GM19351 (cell line): ENCODE data around the gene VPS16.
A peak's percentile ranks its signal among the peaks of the same experiment; 100 is the strongest.

Experiments
- ATAC-seq: cut with Tn5 transposase; IDR thresholded peaks from one replicate; pipeline ENCODE4 v1.9.1; 2021; ENCODE audit warnings: mild to moderate bottlenecking, moderate library complexity; ENCODE audit not compliant: unreplicated experiment

VPS16 gene

DNA sequence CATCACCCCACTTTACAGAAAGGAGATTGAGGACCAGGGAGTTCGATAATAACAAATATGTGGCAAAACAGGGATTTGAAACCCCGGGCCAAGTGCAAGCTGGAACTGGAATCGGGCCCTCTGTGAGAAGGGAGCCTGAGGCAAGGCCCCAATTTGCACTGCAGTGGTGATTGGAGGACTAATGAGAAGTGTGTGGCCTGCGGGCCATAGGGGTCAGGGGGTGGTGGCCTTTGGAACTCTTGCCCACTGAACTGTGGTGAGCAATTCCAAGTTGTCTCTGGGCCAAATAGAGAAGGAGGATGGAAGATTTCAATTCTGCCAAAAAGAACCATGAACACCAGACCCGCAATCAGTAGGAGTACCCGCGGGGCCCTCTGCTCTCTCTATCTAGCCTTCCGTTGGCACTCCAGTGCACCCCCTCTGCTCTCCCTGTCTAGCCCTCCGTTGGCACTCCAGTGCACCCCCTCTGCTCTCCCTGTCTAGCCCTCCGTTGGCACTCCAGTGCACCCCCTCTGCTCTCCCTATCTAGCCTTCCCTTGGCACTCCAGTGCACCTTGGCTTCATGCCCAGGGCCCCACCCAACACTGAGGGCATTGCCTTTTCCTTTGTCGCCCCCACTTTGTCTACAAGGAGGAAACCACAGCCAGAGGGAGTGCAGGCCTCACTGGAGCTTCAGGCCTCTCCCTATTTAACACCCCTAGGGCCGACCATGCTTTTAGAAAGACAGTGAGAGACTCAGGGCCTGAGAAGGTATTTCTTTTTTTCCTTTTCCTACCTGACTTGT is 26.7 kb downstream of the VPS16 start:
- ATAC-seq = no peak

DNA sequence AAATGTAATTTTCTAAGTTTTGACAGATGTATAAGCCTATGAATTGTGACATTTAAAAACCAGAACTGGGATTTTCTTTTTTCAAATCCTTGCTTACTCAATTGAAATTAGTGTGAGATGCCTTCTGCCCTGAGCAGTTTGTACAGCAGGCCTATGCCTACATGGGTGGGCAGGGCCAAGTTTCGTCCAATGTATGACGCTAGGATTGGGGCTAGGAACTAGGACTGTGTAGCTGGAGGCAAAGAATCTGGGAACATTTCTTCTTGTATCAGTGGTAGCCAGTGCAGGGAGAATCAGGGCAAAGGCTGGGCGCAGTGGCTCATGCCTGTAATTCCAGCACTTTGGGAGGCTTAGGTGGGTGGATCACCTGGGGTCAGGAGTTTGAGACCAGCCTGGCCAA is 28.8 kb downstream of the VPS16 start:
- no peak for ATAC-seq

DNA sequence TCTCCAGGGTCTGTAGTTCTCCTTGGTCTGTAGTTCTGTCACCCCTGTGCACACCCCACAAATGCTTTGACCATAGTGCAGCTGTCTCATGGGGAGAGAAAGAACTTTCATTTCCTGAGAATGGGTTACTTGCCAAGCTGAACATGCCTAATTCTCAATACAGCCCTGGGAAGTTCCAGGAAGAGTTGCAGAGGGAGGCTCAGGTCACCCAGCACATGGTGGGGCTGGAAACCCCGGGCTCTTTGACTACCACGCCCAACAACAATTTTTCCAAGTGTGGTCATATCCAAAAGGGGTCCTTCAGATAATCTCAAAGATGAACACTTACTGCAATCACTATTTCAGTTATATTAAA is 30.5 kb downstream of the VPS16 start:
- no peak for ATAC-seq

DNA sequence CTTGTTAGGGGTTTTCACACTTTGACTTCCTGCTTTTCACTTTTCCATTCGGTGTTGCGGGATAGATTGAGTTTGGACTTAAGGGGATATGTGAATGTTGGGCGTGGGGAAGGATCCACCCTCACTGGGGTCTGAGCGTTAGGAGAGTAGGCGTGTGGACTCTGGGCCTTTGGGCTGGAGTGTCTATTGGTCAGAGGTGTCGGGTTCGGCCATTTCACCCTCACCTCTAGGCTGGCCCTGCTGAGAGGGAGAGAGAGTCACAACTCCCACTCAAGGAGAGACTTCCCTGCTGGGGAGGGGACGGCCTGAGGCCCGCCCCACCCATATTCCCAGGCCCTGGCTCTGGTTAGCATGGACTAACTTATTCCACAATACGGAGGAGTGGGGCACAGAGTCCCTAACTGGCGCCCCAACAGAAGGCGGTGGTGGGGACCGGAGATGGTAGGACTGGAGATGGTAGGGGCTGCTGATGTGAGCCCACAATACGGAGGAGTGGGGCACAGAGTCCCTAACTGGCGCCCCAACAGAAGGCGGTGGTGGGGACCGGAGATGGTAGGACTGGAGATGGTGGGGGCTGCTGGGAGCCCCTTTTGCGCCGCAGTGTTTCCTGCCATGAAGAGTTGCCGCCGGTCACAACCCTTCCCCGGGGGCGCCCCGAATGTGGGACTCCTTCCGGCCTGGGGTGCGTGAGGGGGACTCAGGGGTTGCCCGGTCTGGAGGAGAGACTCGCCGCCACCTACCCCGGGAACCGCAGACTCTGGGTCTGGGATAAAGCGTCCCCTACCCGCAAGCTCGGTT is 31.3 kb downstream of the VPS16 start:
- no peak for ATAC-seq

DNA sequence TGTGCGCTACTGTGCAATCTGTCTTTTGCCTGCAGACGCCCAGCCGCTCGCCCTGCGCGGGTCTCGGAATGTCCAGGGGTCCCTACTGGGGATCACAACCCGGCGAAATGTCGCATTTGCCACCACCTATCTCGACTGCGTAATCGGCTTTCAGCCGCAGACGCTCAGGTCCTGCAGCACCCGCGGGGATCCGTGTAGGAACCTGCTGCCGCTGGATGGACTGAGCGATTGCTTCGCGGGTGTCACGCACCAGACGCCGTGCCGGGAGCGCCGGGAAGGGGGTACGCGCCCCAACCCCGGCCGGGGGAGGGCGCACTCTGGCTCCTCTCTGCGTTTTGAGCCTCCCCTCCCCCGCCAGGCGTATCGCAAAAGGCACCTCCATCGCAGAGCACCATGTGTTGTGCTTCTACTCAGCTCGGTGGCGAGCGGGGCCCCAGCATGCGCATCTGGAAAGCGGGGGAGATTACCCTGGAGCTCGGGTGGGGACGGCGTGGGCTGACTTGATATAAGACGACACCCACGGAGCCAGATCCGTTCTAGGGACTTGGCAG is 32.0 kb downstream of the VPS16 start:
- ATAC-seq = peak; percentile 27

DNA sequence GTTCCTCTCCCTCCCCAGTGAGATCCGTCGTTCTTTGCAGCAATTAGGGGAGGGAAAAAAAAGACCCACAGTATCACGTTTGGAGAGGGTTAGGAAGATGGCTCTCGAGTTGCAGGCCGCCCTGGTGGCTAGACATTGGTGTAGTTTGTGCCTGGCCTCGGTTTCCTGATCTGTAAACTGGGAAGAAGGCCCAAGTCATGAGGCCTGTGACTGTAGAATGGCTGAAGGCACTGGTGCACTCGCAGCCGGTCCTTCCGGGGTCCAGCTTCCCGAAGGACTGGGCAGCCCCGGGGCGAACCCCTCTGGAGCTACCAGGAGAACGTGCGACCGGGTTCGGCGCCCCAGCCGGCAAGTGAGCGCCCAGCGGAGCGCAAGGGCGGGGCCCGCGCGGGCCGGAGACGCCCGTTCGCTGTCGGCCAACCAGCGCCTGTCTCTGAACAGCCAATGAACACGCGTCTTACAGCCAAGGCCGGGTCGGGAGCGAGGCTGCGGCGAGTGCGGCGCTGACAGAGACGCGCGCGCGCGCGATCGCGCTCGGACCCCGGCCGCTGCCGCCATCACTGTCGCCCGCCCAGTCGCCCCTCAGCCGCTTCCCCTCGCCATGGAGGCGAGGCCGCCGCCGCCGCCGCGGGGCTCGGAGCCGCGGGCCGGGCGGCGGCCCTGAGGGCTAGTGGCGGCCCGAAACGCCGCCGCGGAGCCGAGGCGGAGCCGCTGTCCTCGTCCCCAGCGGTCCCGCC is 32.6 kb downstream of the VPS16 start, which contains the start of gene PTPRA:
Gene PTPRA (plus strand): TSS at position 472 of the 737 bp plus-strand sequence. CDS start 90,797 bp downstream, outside the sequence.
- peak; percentile 93 for ATAC-seq

DNA sequence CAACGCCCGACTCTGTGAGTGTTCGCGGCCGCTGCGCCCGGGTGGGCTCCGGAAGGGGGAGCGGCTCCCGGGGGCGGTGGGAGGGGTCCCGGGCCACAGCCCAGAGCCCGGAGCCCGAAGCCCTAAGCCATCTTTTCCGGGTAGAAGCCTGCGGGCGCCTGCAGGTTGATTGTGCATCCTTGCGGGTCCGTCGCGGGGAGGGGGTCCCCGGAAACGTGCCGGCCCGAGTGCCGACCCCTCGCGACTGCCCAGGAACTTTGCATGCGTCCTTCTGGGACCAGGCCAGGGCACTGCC is 33.1 kb downstream of the VPS16 start:
- ATAC-seq = peak; percentile 38

DNA sequence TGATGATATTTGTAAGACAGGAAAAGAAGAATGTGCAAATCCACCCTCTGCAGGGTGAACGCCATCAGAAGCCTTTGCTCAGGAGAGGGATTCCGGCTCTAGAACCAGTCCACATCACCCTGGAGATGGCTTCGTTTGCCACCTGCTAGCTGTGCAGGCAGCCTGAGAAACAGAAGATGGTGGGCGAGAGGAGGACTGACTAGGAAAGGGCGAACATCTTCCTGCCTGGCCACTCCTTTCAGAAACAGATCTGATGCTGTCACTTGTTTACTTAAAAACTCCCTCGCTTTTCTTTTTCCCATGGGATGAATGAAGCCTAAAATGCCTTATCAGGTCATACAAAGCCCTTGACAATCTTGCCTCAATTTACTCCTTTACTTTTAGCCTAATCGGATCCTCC is 33.9 kb downstream of the VPS16 start:
- ATAC-seq = no peak

DNA sequence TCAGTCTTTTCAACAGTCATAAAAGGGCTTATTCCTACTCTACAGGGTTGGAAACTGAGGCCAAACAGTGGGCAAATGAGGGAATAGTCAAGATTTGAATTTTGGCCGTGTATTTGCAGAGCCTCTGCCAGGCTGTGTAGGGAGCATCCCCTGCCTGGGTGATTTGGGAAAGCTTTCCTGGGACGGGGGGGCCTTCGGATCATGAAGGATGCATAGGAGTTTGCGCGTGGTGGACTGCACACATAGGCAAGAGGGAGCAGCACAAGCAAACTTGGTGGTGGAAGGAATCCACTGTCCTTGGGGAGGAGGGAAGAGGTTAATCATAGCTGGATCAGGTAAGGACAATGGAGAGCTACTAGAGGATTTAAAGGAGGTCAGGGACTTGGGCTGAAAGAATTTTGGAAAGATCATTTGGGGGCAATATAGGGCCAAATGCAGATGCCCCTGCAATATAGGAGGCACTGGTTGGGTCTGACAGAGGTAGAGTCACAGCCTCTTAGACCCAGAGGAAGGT is 35.2 kb downstream of the VPS16 start:
- ATAC-seq = no peak

DNA sequence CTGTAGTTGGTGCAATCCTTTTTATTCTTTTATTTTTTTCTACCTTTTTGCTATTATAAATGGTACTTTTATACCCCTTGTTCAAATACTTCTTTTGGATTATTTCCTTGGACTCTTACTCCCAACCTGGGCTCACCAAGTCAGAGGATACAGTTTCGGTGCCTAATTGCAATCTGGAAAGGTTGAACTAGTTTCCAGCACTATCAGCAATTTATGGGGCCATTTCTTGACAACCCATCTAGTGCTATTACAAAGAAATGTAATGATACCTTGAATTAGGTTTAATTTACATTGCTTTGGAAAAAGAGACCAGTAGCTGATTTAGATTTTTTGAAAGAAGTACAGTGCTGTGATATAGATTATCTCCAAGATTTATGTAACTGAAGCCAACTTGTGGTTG is 38.0 kb downstream of the VPS16 start:
- no peak for ATAC-seq

DNA sequence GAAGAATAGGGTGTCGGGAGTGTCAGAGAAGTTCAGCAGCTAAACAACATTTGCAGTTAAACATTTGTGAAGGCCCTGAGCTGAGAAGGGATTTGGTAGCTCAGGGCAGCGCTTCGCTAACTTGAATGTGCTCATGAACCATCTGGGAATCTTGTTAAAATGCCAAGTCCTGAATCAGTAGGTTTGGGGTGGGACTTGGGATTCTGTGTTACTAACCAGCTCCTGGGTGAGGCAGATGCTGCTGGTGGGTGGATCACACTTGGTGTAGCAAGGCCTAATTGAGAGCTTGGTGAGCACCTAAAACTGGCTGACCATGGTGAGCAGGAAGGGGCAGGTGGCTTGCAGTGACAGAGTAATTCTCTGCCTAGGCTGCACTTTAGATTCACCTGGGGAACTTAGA is 38.6 kb downstream of the VPS16 start:
- no peak for ATAC-seq

DNA sequence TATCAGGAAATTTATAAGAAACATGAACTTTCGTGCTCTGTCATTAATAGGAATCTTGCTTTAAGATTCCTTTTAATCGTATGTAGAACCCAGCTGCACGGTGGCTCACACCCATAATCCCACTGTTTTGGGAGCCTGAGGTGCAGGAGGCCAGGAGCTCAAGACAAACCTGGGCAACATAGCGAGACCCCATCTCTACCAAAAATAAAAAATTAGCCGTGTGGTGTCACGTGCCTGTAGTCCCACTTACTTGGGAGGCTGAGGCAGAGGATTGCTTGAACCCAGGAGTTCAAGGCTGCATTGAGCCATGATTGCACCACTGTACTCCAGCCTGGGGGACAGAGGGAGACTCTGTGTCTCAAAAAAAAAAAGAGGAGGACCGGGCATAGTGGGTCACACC is 40.1 kb downstream of the VPS16 start:
- no peak for ATAC-seq

DNA sequence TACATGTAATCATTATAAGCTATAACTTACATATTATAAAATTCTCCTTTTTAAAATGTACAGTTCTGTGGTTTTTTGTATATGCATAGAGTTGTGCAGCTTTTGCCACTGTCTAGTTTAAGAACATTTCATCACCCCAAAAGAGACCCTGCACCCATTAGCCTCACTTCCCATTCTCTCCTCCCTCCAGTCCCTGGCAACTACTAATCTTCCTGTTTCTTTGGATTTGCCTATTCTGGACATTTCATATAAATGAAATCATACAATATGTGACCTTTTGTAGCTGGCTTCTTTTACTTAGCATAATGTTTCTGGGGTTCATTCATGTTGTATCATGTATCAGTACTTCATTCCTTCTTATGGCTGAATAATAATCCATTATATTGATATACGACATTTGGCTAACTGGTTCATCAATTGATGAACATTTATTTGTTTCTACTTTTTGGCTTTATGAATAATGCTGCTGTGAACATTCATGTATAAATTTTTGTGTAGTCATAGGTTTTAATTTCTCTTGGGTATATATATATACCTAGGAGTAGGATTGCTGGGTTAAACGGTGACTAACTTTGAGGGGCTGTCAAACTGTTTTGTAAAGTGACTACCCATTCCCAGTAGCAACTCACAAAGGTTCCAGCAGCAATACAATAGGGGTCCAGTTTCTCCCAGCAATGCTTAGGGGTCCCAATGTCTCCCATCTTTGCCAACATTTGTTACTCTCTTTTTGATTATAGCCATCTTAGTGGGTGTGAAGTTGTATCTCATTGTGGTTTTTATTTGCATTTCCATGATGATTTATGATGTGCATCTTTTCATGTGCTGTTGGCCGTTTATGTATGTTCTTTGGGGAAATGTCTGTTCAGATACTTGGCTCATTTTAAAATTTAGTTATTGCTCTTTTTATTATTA is 43.4 kb downstream of the VPS16 start:
- no peak for ATAC-seq

DNA sequence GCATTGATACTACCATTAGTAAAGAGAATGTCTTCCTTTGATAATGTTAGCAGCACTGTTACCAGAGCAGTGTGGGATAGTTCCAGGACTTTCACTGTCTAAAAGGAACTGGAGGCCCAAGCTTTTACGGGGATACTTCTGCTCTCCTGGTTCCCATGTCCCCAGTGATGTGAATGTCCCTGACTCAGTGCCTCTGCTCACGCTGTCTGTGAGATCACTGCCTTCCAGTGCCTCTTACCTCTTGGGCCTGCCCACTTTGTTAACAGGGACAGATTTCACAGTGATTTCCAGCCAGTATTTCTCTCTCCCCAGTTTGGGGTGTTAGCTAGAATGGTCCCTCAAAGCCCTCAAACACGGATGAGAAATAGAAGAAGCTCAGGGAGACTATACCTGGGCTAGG is 47.2 kb downstream of the VPS16 start:
- no peak for ATAC-seq

DNA sequence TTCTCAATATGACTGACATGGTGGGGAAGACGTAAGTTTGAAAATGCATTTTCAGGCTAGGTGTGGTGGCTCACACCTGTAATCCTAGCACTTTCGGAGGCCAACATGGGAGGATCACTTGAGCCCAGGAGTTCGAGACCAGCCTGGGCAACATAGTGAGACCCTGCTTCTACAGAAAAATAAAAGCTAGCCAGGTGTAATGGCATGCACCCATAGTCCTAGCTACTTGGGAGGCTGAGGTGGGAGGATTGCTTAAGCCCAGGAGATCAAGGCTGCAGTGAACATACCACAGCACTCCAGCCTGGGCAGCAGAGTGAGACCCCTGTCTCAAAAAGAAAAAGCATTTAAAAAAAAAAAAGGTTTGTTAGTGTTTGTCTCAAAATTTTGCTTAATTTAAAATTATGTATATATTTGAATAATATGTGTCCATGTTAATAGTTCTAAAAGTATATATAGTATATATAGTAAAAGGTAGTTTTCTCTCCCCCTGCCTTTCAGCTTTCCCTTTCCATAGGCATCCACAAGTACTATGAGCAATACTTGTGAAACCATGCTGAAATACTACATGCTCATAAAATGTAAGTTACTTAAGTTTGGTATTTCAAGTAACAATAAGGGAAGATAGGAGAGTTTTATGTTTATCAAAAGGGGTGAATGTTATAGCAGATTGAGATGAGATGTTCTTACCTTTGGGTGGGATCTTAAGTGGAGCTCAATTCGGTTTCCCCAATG is 47.8 kb downstream of the VPS16 start:
- no peak for ATAC-seq

DNA sequence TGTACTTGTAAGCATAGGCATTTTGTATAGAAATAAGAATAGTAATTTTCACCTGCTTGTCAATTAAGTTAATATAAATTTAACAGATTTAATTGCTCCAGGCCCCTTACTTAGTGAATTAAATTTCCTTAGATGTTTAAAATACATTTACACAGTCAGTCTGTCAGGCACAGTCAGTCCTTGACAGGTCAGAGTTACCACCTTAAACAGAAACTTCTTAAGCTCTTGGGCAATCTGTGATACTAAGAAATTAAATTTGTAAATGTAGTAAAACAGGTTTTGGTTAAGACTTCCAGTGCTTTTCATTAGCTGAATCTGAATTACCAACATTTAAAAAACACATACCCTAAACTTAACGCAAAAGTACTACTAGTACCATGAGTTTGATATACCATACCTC is 48.7 kb downstream of the VPS16 start:
- ATAC-seq = no peak

DNA sequence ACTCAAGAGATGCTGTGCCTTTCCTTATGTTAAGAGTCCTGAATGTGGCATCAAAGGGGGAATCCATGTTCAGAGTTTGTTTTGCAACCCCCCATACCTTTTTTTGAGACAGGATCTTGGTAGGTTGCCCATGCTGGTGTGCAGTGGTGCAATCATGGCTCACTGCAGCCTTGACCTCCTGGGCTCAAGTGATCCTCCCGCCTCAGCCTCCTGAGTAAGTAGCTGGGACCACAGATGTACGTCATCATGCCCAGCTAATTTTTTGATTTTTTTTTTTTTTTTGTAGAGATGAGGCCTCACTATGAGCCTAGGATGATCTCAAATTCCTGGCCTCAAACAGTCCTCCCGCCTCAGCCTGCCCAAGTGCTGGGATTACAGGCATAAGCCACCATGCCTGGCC is 49.3 kb downstream of the VPS16 start:
- ATAC-seq = no peak

DNA sequence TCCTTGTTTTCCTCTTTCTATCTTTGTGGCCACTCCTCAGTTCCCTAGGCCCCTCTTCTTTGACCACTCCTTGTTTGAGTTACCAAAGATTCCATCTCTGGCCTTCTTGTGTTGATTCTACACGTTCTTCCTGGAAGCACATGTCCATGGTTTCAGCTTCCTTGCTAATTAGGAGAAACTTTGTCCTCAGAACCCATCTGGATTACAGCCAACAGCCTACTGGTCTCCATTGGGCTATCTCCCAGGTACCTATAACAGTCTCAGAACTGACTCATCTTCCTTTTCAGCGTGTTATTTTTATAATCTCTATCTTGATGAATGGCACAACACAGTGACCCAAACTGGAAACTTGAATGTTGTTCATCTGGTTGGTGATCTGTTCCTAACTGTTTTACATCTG is 50.2 kb downstream of the VPS16 start:
- no peak for ATAC-seq

DNA sequence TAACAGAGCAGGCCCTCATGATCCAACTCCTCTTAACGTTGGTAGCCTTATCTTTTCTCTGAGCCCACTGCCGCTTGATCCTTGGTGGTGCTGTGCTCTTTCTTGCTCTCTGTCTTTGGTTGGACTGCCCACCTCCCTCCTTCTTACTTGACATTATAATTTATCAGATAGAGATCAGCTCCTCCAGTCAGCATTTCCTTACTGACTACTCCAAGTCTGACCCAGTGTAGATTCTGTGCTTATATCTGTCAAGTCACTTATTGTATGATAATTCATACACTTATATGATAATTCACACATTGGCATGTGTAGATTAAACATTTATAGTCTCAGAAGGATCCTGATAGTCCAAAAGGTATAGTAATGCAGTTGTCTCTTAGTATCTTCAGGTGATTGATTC is 50.8 kb downstream of the VPS16 start:
- ATAC-seq = no peak

DNA sequence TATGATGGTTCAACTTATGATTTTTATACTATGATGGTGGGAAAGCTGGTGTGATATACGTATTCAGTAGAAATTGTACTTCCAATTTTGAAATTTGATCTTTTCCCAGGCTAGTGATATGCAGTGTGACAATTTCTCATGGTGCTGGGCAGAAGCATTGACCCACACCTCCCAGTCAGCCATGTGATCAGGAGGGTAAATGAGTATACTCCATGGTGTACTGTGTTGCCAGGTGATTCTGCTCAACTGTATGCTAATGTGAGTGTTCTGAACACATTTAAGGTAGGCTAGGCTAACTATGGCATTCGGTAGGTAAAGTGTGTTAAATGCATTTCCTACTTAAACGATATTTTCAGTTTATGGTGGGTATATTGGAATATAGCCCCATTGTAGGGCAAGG is 51.8 kb downstream of the VPS16 start:
- no peak for ATAC-seq
